ENCODE data around the gene TRUB2.

DNA sequence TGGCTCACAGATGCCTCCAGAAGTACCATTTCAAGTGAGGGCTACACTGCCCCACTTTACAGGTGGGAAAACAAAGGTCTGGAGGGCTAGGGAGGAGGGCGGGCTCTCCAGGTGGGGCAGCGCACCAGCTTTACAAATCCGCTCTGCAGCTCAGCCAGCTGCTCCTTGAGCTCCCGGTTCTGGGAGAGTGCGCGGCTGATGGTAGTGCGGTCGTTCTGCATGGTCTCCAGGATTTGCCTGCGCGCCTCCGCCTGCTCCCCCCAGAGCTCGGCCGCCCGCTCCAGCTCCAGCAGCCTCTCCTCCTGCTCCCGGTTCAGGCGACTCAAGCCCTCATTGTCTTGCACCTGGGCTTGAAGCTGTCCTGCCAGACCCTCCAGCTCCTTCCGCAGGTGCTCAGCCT, 61.9 kb downstream of the TRUB2 start:
- TF ChIP-seq POLR2A (IDR thresholded peaks at IDR 0.05; ENCODE audit: low read depth, low read length) (no peak), POLR2AphosphoS5 (IDR thresholded peaks at IDR 0.05; ENCODE audit: low read depth, low read length) (no peak), TAF1 (IDR thresholded peaks at IDR 0.05; ENCODE audit: borderline replicate concordance, low read depth, low read length) (no peak)

Measured in GM12892 (cell line).